Amniotic stem cell (primary cell): ENCODE results near the gene MTMR12.

Experiments used
- DNase-seq: peaks from one replicate; lab custom pipeline; 2025; lab: John Stamatoyannopoulos, UW

Gene MTMR12

GRCh38 chr5:32312595-32313332, at the start of gene MTMR12:
TSS of gene MTMR12 (minus strand) at chr5:32312939. CDS start at chr5:32312838, 101 bp downstream.
- peak; percentile 99 for DNase-seq

- DNase-seq, result no peak
These were observed 49.8 kb upstream of the MTMR12 start for GRCh38 chr5:32362527-32362926.

GRCh38 chr5:32360906-32361305, 48.2 kb upstream of the MTMR12 start:
- DNase-seq, result no peak

- DNase-seq, result no peak
These were observed 45.9 kb upstream of the MTMR12 start for GRCh38 chr5:32358611-32359010.

- DNase-seq, result no peak
These were observed 44.9 kb upstream of the MTMR12 start for GRCh38 chr5:32357658-32358057.

- DNase-seq, result no peak
These were observed 42.9 kb upstream of the MTMR12 start for GRCh38 chr5:32355686-32356085.

- DNase-seq, result no peak
These were observed 40.7 kb upstream of the MTMR12 start for GRCh38 chr5:32353420-32353819.

- DNase-seq, result no peak
These were observed 39.9 kb upstream of the MTMR12 start for GRCh38 chr5:32352685-32353084.

GRCh38 chr5:32346869-32347268, 34.1 kb upstream of the MTMR12 start:
- DNase-seq, result no peak

GRCh38 chr5:32343058-32343672, 30.4 kb upstream of the MTMR12 start:
- DNase-seq, result no peak

- DNase-seq, result no peak
These were observed 29.9 kb upstream of the MTMR12 start for GRCh38 chr5:32342656-32343055.

- DNase-seq, result no peak
These were observed 27.1 kb upstream of the MTMR12 start for GRCh38 chr5:32339878-32340277.

- no peak for DNase-seq
These were observed 26.5 kb upstream of the MTMR12 start for GRCh38 chr5:32339198-32339597.

- no peak for DNase-seq
These were observed 20.2 kb upstream of the MTMR12 start for GRCh38 chr5:32332966-32333365.

- DNase-seq, result no peak
These were observed 19.6 kb upstream of the MTMR12 start for GRCh38 chr5:32332361-32332760.

GRCh38 chr5:32331935-32332274, 19.2 kb upstream of the MTMR12 start:
- no peak for DNase-seq

- DNase-seq, result no peak
These were observed 18.6 kb upstream of the MTMR12 start for GRCh38 chr5:32331217-32331934.

GRCh38 chr5:32330126-32330971, 17.6 kb upstream of the MTMR12 start:
- no peak for DNase-seq

- DNase-seq, result peak; percentile 6
These were observed 16.7 kb upstream of the MTMR12 start for GRCh38 chr5:32329395-32329834.

GRCh38 chr5:32326216-32326772, 13.6 kb upstream of the MTMR12 start:
- DNase-seq, result no peak

GRCh38 chr5:32325616-32326015, 12.9 kb upstream of the MTMR12 start:
- DNase-seq, result no peak

GRCh38 chr5:32325062-32325461, 12.3 kb upstream of the MTMR12 start:
- DNase-seq, result no peak
